Heart right ventricle (tissue), 16 donors: ENCODE data around the gene F12. TPM values are rescaled to one million over a fixed set of nuclear protein-coding genes. Genes with fewer than 3 reads are reported as not detected.
"Not testable (repeated sequence)": the region's sequence is repeated elsewhere in the genome, so short reads cannot be mapped to it uniquely, and the experiment has no call there.

Experiments
- ATAC-seq, 8 donors: fragments of 200-7000 bp; cut with Tn5 transposase; one replicate each; pipeline ENCODE4 v1.9.1; 2020; ENCODE audit warnings: mild to moderate bottlenecking in 8 of 8, moderate library complexity in 8 of 8, moderate number of reproducible peaks in 1 of 8
- DNase-seq, 2 donors: peaks; one replicate each; pipeline ENCODE4 v3.0.0-alpha.2; 2020
- H3K27ac ChIP-seq, 10 donors: fragments of 200-600 bp; sonication (generic) in 2 of 10; one replicate each; pipeline versions ENCODE4 v1.5.0 to v1.8.0; 2020 to 2022; ENCODE audit warnings: mild to moderate bottlenecking in 3 of 10
- H3K27me3 ChIP-seq, 7 donors: fragments of 200-600 bp; one replicate each; pipeline ENCODE4 v1.8.0; 2021 to 2022; ENCODE audit warnings: mild to moderate bottlenecking in 2 of 7
- H3K36me3 ChIP-seq, 9 donors: fragments of 200-600 bp; sonication (generic) in 1 of 9; one replicate each; pipeline versions ENCODE4 v1.5.0 to v1.8.0; 2020 to 2022; ENCODE audit warnings: mild to moderate bottlenecking in 2 of 9
- H3K4me1 ChIP-seq, 9 donors: fragments of 200-600 bp; sonication (generic) in 1 of 9; one replicate each; pipeline versions ENCODE4 v1.5.0 to v1.8.0; 2020 to 2022; ENCODE audit warnings: mild to moderate bottlenecking in 4 of 9
- H3K4me3 ChIP-seq, 10 donors: fragments of 200-600 bp; sonication (generic) in 2 of 10; one replicate each; pipeline versions ENCODE4 v1.5.0 to v1.8.0; 2020 to 2022; ENCODE audit warnings: mild to moderate bottlenecking in 7 of 10, moderate library complexity in 2 of 10
- H3K9me3 ChIP-seq, 11 donors: fragments of 200-600 bp in 10 of 11; sonication (generic) in 2 of 11; one replicate each; pipeline versions ENCODE4 v1.5.0 to v1.8.0; 2013 to 2022; ENCODE audit warnings: mild to moderate bottlenecking in 2 of 11, control low read depth in 1 of 11, moderate library complexity in 1 of 11
- WGBS, 2 donors: extraction: QIAGEN DNeasy Blood & Tissue Kit; methylation state at CpG; one replicate each; pipeline ENCODE4 v1.1.7; 2013; ENCODE audit warnings: inconsistent platforms in 1 of 2; 5-methylcytosine and 5-hydroxymethylcytosine counted together
- intact Hi-C, 10 donors: fragments of 100-400 bp; cut with DNase I; formaldehyde crosslinking; loops; one replicate each; pipeline versions ENCODE4 v1.11.1 to v1.14.2; 2022
- polyA plus RNA-seq, 2 donors: library from polyadenylated mRNA; stranded (reverse); fragments of 200-250 nt; gene quantifications; one replicate each; pipeline ENCODE4 v1.2.3, GENCODE V29; 2013
- total RNA-seq, 10 donors: library from RNA; stranded (reverse); fragmentation: NEBNext Ultra II Directional in 3 of 10; extraction: Animal tissue kit (Norgen Biotek cat#: 25700) in 3 of 10; gene quantifications; one replicate each; pipeline versions ENCODE4 v1.2.1 to v1.2.4, GENCODE V29; 2021 to 2023
- TF ChIP-seq, protein P1 (sequence below), 9 donors: fragments of 200-600 bp; sonication (generic) in 2 of 9; IDR thresholded peaks; one replicate each; pipeline versions ENCODE4 v1.5.0 to v1.8.0; 2021 to 2022; ENCODE audit warnings: antibody characterized with exemption in 9 of 9, mild to moderate bottlenecking in 5 of 9, moderate library complexity in 1 of 9
- donor health status: Arrhythmogenic right ventricular cardiomyopathy.
- donor health status: ischemic (EF 13 %, LVEDD 7.1; RV severe dilation, severe dysfunction).
- donor health status: healthy with polysubstance abuse.
- donor health status: DM: no; HTN: yes; CAD: no.
- donor health status: DM: no; HTN: no; CAD: no.
- donor health status: ischemic (EF 25% LVEDD 6.9; RV normal size, moderate dysfunction).
- donor health status: ischemic (EF 25% LVEDD 5.7; RV mildly dilated, moderate dysfunction).
- donor health status: healthy.
- donor health status: DM: yes; HTN: yes; CAD: no.
- donor health status: Ischemic cardiomyopathy.
- donor health status: ischemic (EF 35%, LVEDD 5.7; RV mildly dilated, moderate dysfunction).
- donor health status: nonischemic (EF 11% LVEDD 7.7; RV severe dilation, severe dysfunction).
- donor health status: DM: yes; HTN: yes; CAD: no.
- donor health status: PGD.
- donor health status: ischemic (EF 29% LVEDD 5.4; RV normal size, mild dysfunction).
- donor health status: nonischemic (EF 23%, LVEDD 6.1; RV moderate dilation, normal function).

The F12 gene
- total and polyA plus RNA-seq, 12 donors = 0.25 to 0.37 (median 0.28) TPM; not detected in 9

DNA sequence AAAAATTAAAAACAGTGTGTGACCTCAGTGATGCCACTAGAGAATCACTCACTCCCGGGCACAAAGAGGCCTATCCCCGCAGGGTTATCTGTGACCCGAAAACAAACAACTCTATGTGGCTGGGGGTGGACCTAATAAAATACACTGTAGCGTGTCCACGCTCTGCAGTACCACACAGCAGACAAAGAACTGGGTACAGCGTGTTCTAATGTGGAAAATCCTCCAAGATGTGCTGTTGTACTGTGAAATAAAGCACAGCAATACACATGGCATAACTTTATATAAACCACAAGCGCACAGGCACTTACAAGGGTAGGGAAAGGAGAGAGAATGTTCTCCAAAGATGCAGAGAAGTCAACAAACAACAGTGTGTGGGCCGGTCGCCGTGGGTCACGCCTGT, 33.3 kb downstream of the F12 start:
- ATAC-seq (no peak), DNase-seq (no peak)
- Histone ChIP-seq H3K36me3 (peaks cover 0 to 13% (median 0%) of the 10 kb centered on the region in 9 donors), H3K9me3 (no peaks in the 10 kb centered on the region), H3K4me3 (no peak overlapping the region), H3K27ac (no peak overlapping the region), H3K27me3 (peaks cover 0 to 8% (median 0%) of the 10 kb centered on the region in 7 donors), H3K4me1 (peaks cover 0 to 19% (median 0%) of the 10 kb centered on the region in 9 donors)
- 85 to 90% methylated on average over 11 of the region's 11 CpGs for WGBS, 2 donors
- TF ChIP-seq, protein P1, sequence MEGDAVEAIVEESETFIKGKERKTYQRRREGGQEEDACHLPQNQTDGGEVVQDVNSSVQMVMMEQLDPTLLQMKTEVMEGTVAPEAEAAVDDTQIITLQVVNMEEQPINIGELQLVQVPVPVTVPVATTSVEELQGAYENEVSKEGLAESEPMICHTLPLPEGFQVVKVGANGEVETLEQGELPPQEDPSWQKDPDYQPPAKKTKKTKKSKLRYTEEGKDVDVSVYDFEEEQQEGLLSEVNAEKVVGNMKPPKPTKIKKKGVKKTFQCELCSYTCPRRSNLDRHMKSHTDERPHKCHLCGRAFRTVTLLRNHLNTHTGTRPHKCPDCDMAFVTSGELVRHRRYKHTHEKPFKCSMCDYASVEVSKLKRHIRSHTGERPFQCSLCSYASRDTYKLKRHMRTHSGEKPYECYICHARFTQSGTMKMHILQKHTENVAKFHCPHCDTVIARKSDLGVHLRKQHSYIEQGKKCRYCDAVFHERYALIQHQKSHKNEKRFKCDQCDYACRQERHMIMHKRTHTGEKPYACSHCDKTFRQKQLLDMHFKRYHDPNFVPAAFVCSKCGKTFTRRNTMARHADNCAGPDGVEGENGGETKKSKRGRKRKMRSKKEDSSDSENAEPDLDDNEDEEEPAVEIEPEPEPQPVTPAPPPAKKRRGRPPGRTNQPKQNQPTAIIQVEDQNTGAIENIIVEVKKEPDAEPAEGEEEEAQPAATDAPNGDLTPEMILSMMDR (IDR thresholded peaks at IDR 0.05) = no peak
- intact Hi-C loops = loop anchor here in 1 of 10 donors (10.0 kb wide), 1 partner anchor 51 kb away; no protein-coding TSS in a partner anchor

DNA sequence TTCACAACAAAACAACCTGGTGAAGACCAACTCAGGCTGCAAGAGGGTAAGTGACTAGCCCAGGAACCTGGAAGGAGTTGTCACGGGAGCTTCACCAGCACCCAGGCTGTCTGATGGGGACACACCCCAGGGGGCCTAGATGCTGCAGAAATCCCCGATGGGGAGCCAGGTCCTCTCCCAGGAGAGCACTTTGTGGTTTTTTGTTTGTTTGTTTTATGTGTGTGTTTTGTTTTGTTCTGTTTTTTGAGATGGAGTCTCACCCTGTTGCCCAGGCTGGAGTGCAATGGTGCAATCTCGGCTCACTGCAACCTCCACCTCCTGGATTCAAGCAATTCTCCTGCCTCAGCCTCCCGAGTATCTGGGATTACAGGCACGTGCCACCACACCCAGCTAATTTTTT, 33.8 kb downstream of the F12 start:
- 86 to 89% methylated on average over 5 of the region's 5 CpGs for WGBS, 2 donors
- H3K9me3 ChIP-seq, H3K4me3 ChIP-seq, H3K27me3 ChIP-seq, ATAC-seq, H3K27ac ChIP-seq, DNase-seq: not testable (repeated sequence)
- intact Hi-C loops = loop anchor here in 1 of 10 donors (10.0 kb wide), 1 partner anchor 51 kb away; no protein-coding TSS in a partner anchor
- Histone ChIP-seq H3K36me3 (peaks cover 0 to 13% (median 0%) of the 10 kb centered on the region in 9 donors), H3K4me1 (peaks cover 0 to 21% (median 0%) of the 10 kb centered on the region in 9 donors)

DNA sequence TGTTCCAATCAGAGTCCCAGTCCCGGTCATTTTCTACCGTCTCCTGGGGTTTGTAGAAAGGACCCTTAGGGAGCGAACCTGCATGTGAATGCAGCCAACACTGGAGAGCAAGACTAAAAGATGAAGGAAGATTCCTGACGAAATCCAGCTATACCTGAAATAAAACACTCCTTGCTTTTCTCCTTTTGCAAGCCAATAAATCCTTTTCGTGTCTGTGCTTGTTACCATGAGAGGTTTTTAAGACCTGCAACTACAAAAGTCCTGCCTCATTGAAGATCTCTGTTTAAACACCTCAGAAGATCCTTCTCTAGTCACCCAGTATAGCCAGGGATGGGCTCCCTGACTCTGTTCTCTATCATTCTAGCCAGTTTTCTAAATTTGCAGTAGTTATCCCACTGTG, 35.2 kb downstream of the F12 start:
- Histone ChIP-seq H3K27ac (no peak overlapping the region), H3K36me3 (peaks cover 0 to 15% (median 0%) of the 10 kb centered on the region in 9 donors), H3K9me3 (no peaks in the 10 kb centered on the region), H3K4me1 (peaks cover 0 to 34% (median 7%) of the 10 kb centered on the region in 9 donors), H3K27me3 (no peaks in the 10 kb centered on the region), H3K4me3 (no peak overlapping the region)
- 67 to 73% methylated on average over 5 of the region's 5 CpGs for WGBS, 2 donors
- ATAC-seq = no peak
- intact Hi-C loops = loop anchor here in 2 of 10 donors (5.0 to 10.0 kb wide), 2 partner anchors 47 to 49 kb away; no protein-coding TSS in a partner anchor
- DNase-seq = no peak
- TF ChIP-seq, protein P1 (IDR thresholded peaks at IDR 0.05) = no peak

DNA sequence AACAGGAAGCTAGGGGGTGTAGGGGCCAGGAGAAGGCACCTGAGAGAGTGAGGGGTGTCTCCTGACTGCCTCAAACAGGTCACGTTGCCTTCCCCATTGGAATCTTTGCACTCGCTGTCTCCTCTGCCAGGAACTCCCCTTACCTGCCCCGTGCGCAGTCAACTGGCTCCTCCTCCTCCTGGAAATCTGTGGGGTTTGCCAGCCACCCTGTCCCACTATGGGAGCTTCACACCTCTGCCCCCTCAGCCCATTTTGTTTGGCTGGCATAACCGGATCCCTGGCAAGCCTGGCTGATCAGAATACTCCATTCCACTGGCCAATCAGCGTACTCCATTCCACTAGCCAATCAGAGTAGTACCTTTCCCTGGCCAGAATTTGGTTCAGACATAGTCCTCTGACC, 35.6 kb downstream of the F12 start:
- intact Hi-C loops = loop anchor here in 2 of 10 donors (5.0 to 10.0 kb wide), 2 partner anchors 47 to 49 kb away; no protein-coding TSS in a partner anchor
- TF ChIP-seq, protein P1 (IDR thresholded peaks at IDR 0.05) = no peak
- WGBS, 2 donors = 53 to 69% methylated on average over 6 of the region's 6 CpGs

DNA sequence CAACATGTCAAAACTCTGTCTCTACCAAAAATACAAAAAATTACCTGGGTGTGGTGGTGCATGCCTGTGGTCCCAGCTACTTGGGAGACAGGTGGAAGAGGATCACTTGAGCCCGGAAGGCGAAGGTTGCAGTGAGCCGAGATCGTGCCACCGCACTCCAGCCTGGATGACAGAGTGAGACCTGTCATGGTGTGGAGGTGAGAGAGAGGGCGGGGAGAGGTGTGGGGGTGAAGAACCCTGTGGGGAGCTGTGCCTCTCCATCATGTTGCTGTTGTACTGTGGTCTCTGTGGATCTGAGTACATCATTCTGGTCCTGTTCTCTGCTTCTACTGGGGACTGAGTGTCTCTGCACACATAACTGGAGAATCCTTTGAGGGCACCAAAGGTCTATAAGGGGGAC, 36.5 kb downstream of the F12 start:
- intact Hi-C loops = loop anchor here in 2 of 10 donors (5.0 to 10.0 kb wide), 2 partner anchors 46 to 48 kb away; no protein-coding TSS in a partner anchor
- Histone ChIP-seq H3K36me3 (peaks cover 0 to 28% (median 0%) of the 10 kb centered on the region in 9 donors), H3K9me3 (no peaks in the 10 kb centered on the region), H3K4me1 (peaks cover 0 to 39% (median 10%) of the 10 kb centered on the region in 9 donors), H3K4me3 (no peak overlapping the region), H3K27ac (peak overlapping the region in 1 of 10 donors; percentile 75), H3K27me3 (no peaks in the 10 kb centered on the region)
- TF ChIP-seq, protein P1 (IDR thresholded peaks at IDR 0.05) = no peak
- no peak for DNase-seq
- no peak for ATAC-seq
- 85 to 94% methylated on average over 6 of the region's 6 CpGs for WGBS, 2 donors

More for the DNA sequence above, 35.6 kb downstream of the F12 start:
- DNase-seq (no peak), ATAC-seq (no peak)
- H3K27ac ChIP-seq = no peak overlapping the region
- H3K36me3 ChIP-seq = peaks cover 0 to 19% (median 0%) of the 10 kb centered on the region in 9 donors
- H3K4me1 ChIP-seq = peaks cover 0 to 38% (median 7%) of the 10 kb centered on the region in 9 donors
- no peaks in the 10 kb centered on the region for H3K9me3 ChIP-seq
- no peak overlapping the region for H3K4me3 ChIP-seq
- no peaks in the 10 kb centered on the region for H3K27me3 ChIP-seq
